ENCODE measurements around the gene DSG2.

DNA sequence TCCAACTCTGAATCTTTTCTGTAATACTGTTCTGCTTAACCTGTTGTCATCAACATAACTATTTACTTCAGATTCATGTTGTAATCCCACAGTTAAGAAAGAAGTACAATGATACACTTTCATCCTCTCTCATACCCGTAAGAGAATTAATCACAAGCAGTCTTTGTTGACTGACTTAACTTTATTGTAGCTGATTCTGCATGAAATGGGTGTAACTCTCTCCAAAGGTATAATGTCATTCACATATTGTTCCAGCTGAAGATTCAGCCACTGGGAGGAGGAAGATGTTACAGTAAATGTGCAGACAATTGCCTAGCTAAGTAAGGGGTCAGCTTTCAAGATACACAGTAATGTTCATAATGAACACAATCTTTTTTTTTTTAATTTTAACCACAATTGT lies 13.5 kb upstream of the DSG2 start:
- TF ChIP-seq, protein P1, sequence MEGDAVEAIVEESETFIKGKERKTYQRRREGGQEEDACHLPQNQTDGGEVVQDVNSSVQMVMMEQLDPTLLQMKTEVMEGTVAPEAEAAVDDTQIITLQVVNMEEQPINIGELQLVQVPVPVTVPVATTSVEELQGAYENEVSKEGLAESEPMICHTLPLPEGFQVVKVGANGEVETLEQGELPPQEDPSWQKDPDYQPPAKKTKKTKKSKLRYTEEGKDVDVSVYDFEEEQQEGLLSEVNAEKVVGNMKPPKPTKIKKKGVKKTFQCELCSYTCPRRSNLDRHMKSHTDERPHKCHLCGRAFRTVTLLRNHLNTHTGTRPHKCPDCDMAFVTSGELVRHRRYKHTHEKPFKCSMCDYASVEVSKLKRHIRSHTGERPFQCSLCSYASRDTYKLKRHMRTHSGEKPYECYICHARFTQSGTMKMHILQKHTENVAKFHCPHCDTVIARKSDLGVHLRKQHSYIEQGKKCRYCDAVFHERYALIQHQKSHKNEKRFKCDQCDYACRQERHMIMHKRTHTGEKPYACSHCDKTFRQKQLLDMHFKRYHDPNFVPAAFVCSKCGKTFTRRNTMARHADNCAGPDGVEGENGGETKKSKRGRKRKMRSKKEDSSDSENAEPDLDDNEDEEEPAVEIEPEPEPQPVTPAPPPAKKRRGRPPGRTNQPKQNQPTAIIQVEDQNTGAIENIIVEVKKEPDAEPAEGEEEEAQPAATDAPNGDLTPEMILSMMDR (IDR thresholded peaks at IDR 0.05; ENCODE audit: insufficient read depth, low read length, poor library complexity, severe bottlenecking): no peak
- TF ChIP-seq EZH2phosphoT487 (conservative IDR thresholded peaks at IDR 0.05; ENCODE audit: low read length): no peak
